Raji (cell line): ENCODE results near the gene MED26.

Experiments
- POLR2A ChIP-seq: IDR thresholded peaks from 2 replicates; pipeline ENCODE4 v1.6.1; 2011; ENCODE audit warnings: low read depth, low read length, control low read depth; ENCODE audit not compliant: insufficient read depth

The MED26 gene

DNA sequence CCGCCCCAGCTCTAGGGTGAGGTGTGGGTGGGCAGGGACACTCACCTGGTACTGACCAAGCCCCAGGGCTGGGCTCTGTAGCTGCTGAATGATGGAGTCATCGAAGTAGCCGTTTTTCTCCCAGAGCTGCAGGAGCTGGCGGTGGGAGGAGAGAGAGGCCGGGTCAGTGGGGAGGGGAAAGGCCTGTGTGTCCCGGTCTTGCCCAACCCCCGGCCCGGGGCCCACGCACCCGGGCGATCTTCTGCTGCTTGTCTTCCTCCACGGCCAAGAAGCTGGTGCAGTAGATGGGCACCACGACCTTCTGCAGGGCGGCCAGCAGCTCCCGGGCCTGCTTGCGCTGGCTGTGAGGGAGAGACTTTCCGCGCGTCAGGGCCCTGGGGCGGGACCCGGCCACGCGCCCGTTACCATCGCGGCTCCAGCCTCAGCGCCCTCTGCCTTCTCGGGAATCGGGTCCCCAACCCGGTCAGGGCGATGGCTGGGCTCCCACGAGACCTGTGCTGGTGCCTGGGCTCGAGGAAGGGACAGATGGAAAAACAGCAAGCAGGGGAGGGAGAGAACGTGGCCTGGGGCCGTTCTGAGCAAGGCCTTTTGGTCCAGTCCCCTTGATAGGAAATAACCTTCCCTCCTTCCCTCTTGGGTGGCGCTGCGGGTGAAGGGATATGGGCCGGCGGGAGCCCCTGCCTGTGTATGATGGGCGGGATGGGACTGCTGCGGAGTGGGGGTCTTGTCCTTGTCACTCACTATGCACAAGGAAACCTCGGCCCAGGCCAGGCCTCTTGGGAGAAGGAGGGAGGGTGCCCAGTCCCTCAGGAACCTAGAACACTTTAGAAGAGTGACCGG is 97.2 kb downstream of the MED26 start:
- no peak for TF ChIP-seq POLR2A

DNA sequence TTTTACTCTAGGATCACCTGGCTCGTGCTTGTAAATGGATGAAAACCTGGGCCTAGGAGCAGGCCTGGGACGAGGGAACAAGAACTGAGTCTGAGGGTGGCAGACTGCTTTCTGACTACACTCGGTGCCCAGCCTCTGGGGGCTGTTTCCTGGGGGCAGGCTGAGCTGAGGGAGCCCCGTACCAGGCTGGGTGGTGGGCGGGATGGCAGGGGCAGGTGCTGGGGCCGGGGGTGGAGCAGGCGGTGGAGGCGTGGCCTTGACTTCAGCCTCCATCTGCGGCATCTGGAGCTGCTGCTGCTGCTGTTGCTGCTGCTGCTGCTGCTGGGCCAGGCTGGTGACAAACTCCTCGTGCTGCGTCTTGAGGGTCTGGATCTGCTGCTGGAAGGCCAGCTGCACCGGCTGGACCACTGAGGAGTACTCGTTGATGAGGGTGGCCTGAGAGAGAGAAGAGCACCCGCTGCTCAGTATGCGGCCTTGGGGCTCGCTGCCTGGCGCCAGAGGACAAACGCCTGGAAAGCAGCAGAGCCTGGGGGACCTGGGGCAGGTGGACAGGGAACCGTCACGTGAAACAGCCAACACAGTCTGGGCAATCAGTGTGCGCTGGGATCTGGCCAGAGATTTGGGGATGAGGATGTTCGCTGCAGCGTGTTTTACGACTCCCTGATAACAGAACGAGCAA is 98.4 kb downstream of the MED26 start:
- TF ChIP-seq POLR2A, result no peak

DNA sequence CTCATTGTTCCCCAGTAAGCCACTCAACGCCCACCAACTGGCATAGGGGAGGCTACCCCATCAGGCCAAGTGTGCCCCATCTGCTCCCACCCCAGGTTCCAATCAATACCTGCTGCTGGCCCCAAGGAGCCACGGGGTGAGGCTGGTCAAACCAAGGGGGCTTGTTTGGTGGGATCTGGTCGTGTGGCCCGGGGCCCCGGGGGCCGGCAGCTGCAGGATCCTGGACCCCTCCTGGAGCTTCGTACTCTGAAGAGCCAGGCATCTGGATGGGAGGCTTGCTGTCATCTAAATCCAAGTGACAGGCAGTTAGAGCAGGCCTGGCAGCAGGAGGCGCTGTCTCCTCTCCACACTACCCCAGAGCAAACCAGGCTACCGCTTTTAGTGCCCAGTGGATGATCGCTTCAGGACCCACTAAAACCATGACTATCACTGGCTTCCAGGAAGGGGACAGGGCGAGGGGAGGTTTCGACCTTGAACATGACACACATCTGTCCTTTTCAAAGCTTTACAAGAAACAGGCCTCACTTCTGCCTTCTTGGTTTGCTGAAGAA is 100.0 kb downstream of the MED26 start:
- TF ChIP-seq POLR2A, result no peak

DNA sequence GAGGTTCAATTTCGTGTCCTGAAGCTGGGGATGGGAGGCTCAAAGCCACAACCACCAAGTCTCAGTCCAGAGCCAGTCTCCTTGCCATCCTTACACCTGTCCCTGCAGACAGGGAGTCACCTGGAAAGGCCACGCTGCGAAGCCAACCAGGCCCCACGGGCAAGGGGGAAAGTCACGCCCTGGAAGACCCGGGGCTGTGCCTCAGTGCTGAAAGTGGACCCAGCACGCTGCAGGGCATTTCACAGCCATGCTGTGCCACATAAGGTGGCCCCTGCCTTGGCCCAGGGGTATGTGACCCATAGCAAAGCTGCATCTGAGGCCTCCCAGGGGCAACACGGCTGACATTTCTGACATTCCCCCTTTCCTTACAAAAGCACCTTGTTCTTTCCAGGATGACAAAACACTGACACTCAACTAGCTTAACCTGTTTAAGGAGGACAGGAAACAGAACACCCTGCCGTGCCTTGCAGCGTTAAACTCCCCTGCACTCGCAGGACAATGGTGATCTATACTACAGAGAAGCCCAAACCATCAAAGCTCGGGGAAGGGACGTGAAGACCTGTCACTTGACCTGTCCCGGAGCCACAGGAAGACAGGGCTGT is 100.6 kb downstream of the MED26 start:
- TF ChIP-seq POLR2A, result no peak

DNA sequence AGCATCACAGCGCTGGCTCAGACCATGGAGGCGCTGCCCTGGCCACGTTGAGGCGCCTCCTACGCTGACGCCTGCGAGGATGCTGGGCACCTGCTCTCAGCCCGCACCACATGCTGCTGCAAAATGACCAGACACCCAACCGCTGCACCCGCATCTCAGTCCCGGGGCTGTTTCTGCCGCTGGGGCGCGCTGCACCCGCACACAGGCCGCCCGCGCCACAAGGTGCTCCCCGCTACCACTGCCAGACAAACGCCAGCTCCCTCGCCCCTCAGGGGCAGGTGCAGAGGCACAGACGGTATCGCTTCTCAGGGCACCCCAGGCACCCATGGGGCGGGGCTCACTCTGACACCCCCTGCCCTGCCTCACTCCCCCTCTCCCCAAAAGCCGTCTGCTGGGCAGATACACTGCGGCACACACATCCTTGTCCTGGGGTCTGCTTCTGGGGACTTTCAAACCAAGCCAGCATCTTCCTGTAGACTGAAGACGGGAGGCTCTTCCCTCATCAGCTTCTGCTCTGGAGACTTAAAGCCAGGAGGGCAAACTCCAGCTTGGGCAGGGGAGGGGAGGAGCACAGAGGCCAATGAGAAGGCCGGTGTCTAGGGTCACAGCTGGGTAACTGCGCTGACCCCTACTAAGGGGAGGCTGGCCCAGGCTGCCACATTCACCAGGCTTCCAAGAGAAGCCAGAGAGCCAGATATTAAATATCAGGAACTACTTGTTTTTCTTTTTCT is 102.1 kb downstream of the MED26 start:
- no peak for TF ChIP-seq POLR2A

DNA sequence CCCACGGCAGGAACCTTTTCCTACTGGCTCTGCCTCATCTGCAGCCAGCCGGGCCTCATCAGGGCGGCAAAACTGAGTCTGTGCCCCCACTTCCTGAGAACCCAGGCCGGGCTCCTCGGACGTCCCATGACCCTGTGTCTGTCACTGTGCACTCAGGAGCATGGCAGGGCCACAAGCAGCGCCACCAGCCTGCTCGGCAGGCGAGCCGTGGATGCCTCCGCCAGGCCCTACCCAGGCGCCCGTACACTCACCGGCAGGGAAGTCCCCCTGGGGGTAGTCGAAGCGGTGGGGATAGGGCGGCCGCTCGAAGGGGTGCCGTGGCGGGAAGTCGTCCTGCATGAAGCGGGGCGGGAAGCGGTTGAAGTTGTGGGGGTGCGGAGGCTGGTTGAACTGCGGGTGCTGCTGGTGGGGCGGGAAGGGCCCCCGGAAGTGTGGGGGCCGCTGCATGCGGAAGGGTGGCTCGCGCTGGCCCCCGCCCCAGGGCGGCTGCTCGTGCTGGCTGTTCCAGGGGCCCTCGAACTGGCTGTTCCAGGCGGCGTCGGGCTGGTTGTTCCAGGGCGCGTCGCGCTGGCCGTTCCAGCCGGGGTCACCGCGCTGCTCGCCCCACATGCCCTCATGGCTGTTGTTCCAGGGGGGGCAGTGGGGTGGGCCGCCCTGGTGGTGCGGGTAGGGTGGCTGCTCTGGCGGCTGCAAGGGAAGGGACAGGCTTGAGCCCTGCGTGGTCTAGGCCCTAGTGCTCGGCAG is 102.8 kb downstream of the MED26 start:
- TF ChIP-seq POLR2A, result no peak
